ENCODE results near the gene MYO1B. TPM values are rescaled to one million over a fixed set of nuclear protein-coding genes. Genes with fewer than 3 reads are reported as not detected.

MYO1B gene
- total RNA-seq, 1 donor from 2014 or later = 131 TPM

GRCh38 chr2:191228333-191228732 lies 16.9 kb upstream of the MYO1B start:
- no peak for DNase-seq

GRCh38 chr2:191228861-191229260 lies 16.3 kb upstream of the MYO1B start:
- no peak for DNase-seq

- DNase-seq = no peak
These were observed 15.0 kb upstream of the MYO1B start for GRCh38 chr2:191230174-191230573.

GRCh38 chr2:191231995-191232394 lies 13.2 kb upstream of the MYO1B start:
- peak; percentile 32 for DNase-seq

- no peak for DNase-seq
These were observed 11.7 kb upstream of the MYO1B start for GRCh38 chr2:191233533-191233932.

- DNase-seq = no peak
These were observed 10.8 kb upstream of the MYO1B start for GRCh38 chr2:191234376-191234775.

GRCh38 chr2:191240871-191241270 lies 4.3 kb upstream of the MYO1B start:
- no peak for DNase-seq

GRCh38 chr2:191241418-191241817 lies 3.8 kb upstream of the MYO1B start:
- no peak for DNase-seq

- DNase-seq = no peak
These were observed 2.0 kb upstream of the MYO1B start for GRCh38 chr2:191243154-191243553.

GRCh38 chr2:191244350-191244749 lies 854 bp upstream of the MYO1B start:
- DNase-seq = no peak

GRCh38 chr2:191245869-191246531 lies 796 bp downstream of the MYO1B start:
- peak; percentile 88 for DNase-seq

GRCh38 chr2:191246820-191247380 lies 1.7 kb downstream of the MYO1B start:
- peak; percentile 33 for DNase-seq

GRCh38 chr2:191247381-191248057 lies 2.3 kb downstream of the MYO1B start:
- DNase-seq = peak; percentile 94

- DNase-seq = no peak
These were observed 4.1 kb downstream of the MYO1B start for GRCh38 chr2:191249156-191249813.

GRCh38 chr2:191250400-191250799 lies 5.2 kb downstream of the MYO1B start:
- no peak for DNase-seq

GRCh38 chr2:191250986-191251385 lies 5.8 kb downstream of the MYO1B start:
- DNase-seq = no peak

GRCh38 chr2:191252699-191253098 lies 7.5 kb downstream of the MYO1B start:
- DNase-seq = no peak

GRCh38 chr2:191253476-191253875 lies 8.3 kb downstream of the MYO1B start:
- no peak for DNase-seq

- no peak for DNase-seq
These were observed 10.1 kb downstream of the MYO1B start for GRCh38 chr2:191255271-191255670.

- DNase-seq = no peak
These were observed 10.6 kb downstream of the MYO1B start for GRCh38 chr2:191255756-191256312.

GRCh38 chr2:191257934-191258333 lies 12.7 kb downstream of the MYO1B start:
- no peak for DNase-seq

GRCh38 chr2:191258996-191259395 lies 13.8 kb downstream of the MYO1B start:
- no peak for DNase-seq

GRCh38 chr2:191262436-191262835 lies 17.2 kb downstream of the MYO1B start:
- peak; percentile 33 for DNase-seq

Data from dermis blood vessel endothelial cell (primary cell).